Trophoblast cell (in vitro differentiated cells and primary cell): ENCODE measurements around the gene CDH26.

Experiments
- DNase-seq, 2 donors: peaks; one replicate each; pipeline ENCODE4 v3.0.0-alpha.2; 2016
- H2AFZ ChIP-seq: 2 replicates; pipeline ENCODE4 v1.6.1; 2013; ENCODE audit warnings: low read length, moderate library complexity, mild to moderate bottlenecking; ENCODE audit not compliant: insufficient read depth, poor library complexity
- H2AK5ac ChIP-seq: 2 replicates; pipeline ENCODE4 v1.6.1; 2013; ENCODE audit warnings: mild to moderate bottlenecking, low read length
- H2BK120ac ChIP-seq: 2 replicates; pipeline ENCODE4 v1.6.1; 2013; ENCODE audit warnings: low read length, mild to moderate bottlenecking, moderate library complexity; ENCODE audit not compliant: insufficient read depth, poor library complexity
- H2BK12ac ChIP-seq: 2 replicates; pipeline ENCODE4 v1.6.1; 2013; ENCODE audit warnings: mild to moderate bottlenecking, low read length, moderate library complexity
- H2BK5ac ChIP-seq: 2 replicates; pipeline ENCODE4 v1.6.1; 2013; ENCODE audit warnings: low read length, low read depth, moderate library complexity, mild to moderate bottlenecking; ENCODE audit not compliant: poor library complexity
- H3K14ac ChIP-seq: 2 replicates; pipeline ENCODE4 v1.6.1; 2013; ENCODE audit warnings: mild to moderate bottlenecking, low read length
- H3K18ac ChIP-seq: 2 replicates; pipeline ENCODE4 v1.6.1; 2013; ENCODE audit warnings: mild to moderate bottlenecking, low read length
- H3K23ac ChIP-seq: 2 replicates; pipeline ENCODE4 v1.6.1; 2013; ENCODE audit warnings: low read length
- H3K27ac ChIP-seq: 2 replicates; pipeline ENCODE4 v1.5.1; 2013; ENCODE audit warnings: low read depth, mild to moderate bottlenecking, inconsistent platforms, low read length, moderate library complexity
- H3K27me3 ChIP-seq: 2 replicates; pipeline ENCODE4 v1.6.1; 2013; ENCODE audit warnings: inconsistent platforms, mild to moderate bottlenecking, low read length, moderate library complexity; ENCODE audit not compliant: insufficient read depth
- H3K36me3 ChIP-seq, 2 experiments: 1 replicate in 1 of 2; 2 replicates in 1 of 2; pipeline ENCODE4 v1.6.1; 2013; ENCODE audit warnings: low read length in 2 of 2, mild to moderate bottlenecking in 2 of 2, moderate library complexity in 1 of 2; ENCODE audit not compliant: insufficient read depth in 2 of 2, control insufficient read depth in 1 of 2
- H3K4ac ChIP-seq: 2 replicates; pipeline ENCODE4 v1.6.1; 2013; ENCODE audit warnings: low read depth, mild to moderate bottlenecking, low read length, moderate library complexity
- H3K4me1 ChIP-seq, 2 experiments: 1 replicate in 1 of 2; 2 replicates in 1 of 2; pipeline ENCODE4 v1.6.1; 2013; ENCODE audit warnings: low read length in 2 of 2, mild to moderate bottlenecking in 2 of 2, moderate library complexity in 1 of 2; ENCODE audit not compliant: insufficient read depth in 2 of 2, control insufficient read depth in 1 of 2
- H3K4me2 ChIP-seq: 2 replicates; pipeline ENCODE4 v1.6.1; 2013; ENCODE audit warnings: inconsistent platforms, mild to moderate bottlenecking, low read length, moderate library complexity
- H3K4me3 ChIP-seq: 2 replicates; pipeline ENCODE4 v1.5.1; 2013; ENCODE audit warnings: mild to moderate bottlenecking, low read depth, low read length, inconsistent platforms
- H3K79me1 ChIP-seq: one replicate; pipeline ENCODE4 v1.6.1; 2013; ENCODE audit warnings: low read length
- H3K79me2 ChIP-seq: 2 replicates; pipeline ENCODE4 v1.6.1; 2013; ENCODE audit warnings: low read length, mild to moderate bottlenecking; ENCODE audit not compliant: control insufficient read depth, insufficient read depth, poor library complexity
- H3K9ac ChIP-seq: 2 replicates; pipeline ENCODE4 v1.6.1; 2013; ENCODE audit warnings: mild to moderate bottlenecking, low read length
- H3K9me3 ChIP-seq: 2 replicates; pipeline ENCODE4 v1.6.1; 2013; ENCODE audit warnings: low read depth, mild to moderate bottlenecking, control low read depth, inconsistent platforms, low read length; ENCODE audit not compliant: insufficient read depth
- H4K12ac ChIP-seq: 2 replicates; pipeline ENCODE4 v1.6.1; 2013; ENCODE audit warnings: low read depth, mild to moderate bottlenecking, low read length, moderate library complexity
- H4K8ac ChIP-seq: 2 replicates; pipeline ENCODE4 v1.6.1; 2013; ENCODE audit warnings: low read depth, mild to moderate bottlenecking, low read length, moderate library complexity
- H4K91ac ChIP-seq: one replicate; pipeline ENCODE4 v1.6.1; 2013; ENCODE audit warnings: low read depth, mild to moderate bottlenecking, low read length, moderate library complexity
- WGBS: extraction: QIAGEN DNeasy Blood & Tissue Kit; methylation state at CpG from one replicate; pipeline ENCODE4 v1.1.7; 2013; ENCODE audit warnings: missing lambda C conversion rate; ENCODE audit not compliant: insufficient read length, insufficient coverage; ENCODE audit errors: extremely low coverage; 5-methylcytosine and 5-hydroxymethylcytosine counted together

The CDH26 gene

DNA sequence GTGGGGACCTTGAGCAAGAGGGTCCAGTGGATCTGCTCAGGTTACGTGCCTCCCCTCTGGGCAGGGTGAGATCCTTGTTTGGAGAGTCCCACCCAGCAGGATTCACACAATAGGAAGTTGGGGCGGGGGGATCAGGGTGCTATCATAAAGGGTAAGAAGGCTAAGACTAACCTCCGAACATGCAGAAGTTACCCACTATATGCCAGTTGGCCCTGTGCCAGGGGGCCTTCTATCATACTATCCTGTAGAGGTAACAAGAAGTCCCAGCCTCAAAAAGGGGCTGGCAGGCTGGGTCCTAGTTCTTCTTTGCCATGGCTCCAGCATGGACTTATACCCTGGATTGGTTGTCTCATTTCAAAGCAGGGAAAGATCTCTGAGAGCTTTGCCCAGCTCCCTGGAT, 94.1 kb downstream of the CDH26 start:
- Histone ChIP-seq H3K36me3 (no peaks in the 10 kb centered on the region), H2BK120ac (no peak overlapping the region), H3K79me1 (no peaks in the 10 kb centered on the region), H4K91ac (no peak overlapping the region), H3K4me1 (no peaks in the 10 kb centered on the region), H3K27me3 (no peaks in the 10 kb centered on the region), H2BK12ac (no peak overlapping the region), H3K9me3 (no peaks in the 10 kb centered on the region), H3K27ac (no peak overlapping the region), H2AK5ac (no peak overlapping the region), H4K8ac (no peak overlapping the region), H3K18ac (no peak overlapping the region), H3K9ac (no peak overlapping the region), H3K23ac (no peak overlapping the region), H3K4ac (no peak overlapping the region), H4K12ac (no peak overlapping the region), H2BK5ac (no peak overlapping the region), H3K79me2 (no peaks in the 10 kb centered on the region), H3K4me3 (no peak overlapping the region), H2AFZ (no peak overlapping the region), H3K14ac (no peak overlapping the region), H3K4me2 (no peak overlapping the region)
- WGBS: no CpG with 5 or more reads among the region's 3 CpGs
- DNase-seq: no peak

DNA sequence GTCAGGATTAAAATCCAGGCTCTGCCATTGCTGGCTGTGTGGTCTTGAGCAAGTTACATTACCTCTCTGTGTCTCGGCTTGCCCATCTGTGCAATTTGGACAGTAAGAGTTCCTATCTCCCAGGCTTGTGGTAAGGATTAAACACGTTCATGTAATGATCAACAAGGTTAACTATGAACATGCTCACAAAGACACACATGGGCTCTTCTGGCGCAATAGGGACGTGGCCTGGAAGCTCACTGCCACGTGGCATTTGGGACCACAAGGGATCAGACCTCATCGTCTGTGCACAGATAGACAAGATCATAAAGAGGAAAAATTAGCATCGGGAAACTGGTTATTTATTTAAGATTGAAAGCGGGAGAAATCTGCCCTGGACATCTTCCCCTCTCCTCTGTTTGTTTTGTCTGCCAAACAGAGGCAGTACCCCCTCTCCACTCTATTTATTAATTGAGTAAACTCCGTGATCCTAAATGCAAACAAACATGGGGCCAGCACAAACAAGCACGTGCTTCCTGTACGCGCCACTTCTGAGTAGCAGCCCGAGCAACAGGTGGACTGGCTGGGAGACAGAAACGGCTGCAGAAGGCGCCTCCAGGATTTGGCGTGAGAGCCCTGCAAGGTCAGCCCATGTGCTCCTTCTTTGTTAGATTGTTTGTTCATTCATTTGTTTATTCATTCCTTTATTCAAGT, 95.0 kb downstream of the CDH26 start:
- Histone ChIP-seq H3K14ac (no peak overlapping the region), H2AFZ (no peak overlapping the region), H2BK12ac (no peak overlapping the region), H3K36me3 (no peaks in the 10 kb centered on the region), H3K23ac (no peak overlapping the region), H3K4me1 (no peaks in the 10 kb centered on the region), H2AK5ac (no peak overlapping the region), H3K4me2 (no peak overlapping the region), H2BK5ac (no peak overlapping the region), H4K91ac (no peak overlapping the region), H4K8ac (no peak overlapping the region), H3K79me1 (no peaks in the 10 kb centered on the region), H4K12ac (no peak overlapping the region), H3K79me2 (no peaks in the 10 kb centered on the region), H3K4me3 (no peak overlapping the region), H3K27me3 (no peaks in the 10 kb centered on the region), H3K9me3 (no peaks in the 10 kb centered on the region), H2BK120ac (no peak overlapping the region), H3K9ac (no peak overlapping the region), H3K18ac (no peak overlapping the region), H3K27ac (no peak overlapping the region), H3K4ac (no peak overlapping the region)
- no CpG with 5 or more reads among the region's 16 CpGs for WGBS
- no peak for DNase-seq

DNA sequence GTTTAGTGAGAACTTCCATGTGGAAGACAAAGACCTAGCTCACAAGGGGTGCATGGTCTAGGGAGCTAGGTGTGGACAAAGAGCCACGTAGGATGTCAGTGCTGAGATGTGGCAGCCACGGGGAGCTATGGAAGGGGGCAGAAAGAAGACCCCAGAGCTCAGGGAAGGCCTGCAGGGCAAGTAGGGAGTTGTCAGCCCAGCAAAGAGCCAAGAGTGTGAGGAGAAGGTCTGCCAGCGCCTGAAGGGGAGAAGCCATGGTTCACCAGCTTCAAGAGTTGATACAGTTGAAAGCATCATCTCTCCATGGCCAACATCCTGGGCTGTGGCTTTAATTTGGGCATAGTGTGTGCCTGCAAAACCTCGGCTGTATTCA, 95.6 kb downstream of the CDH26 start:
- Histone ChIP-seq H3K27me3 (no peaks in the 10 kb centered on the region), H3K14ac (no peak overlapping the region), H3K79me2 (no peaks in the 10 kb centered on the region), H2BK120ac (no peak overlapping the region), H3K4me1 (no peaks in the 10 kb centered on the region), H2BK12ac (no peak overlapping the region), H4K12ac (no peak overlapping the region), H4K8ac (no peak overlapping the region), H2AK5ac (no peak overlapping the region), H3K4me3 (no peak overlapping the region), H3K36me3 (no peaks in the 10 kb centered on the region), H2AFZ (no peak overlapping the region), H3K4ac (no peak overlapping the region), H2BK5ac (no peak overlapping the region), H3K27ac (no peak overlapping the region), H3K4me2 (no peak overlapping the region), H3K79me1 (no peaks in the 10 kb centered on the region), H4K91ac (no peak overlapping the region), H3K18ac (no peak overlapping the region), H3K23ac (no peak overlapping the region), H3K9me3 (no peaks in the 10 kb centered on the region), H3K9ac (no peak overlapping the region)
- no CpG with 5 or more reads among the region's 4 CpGs for WGBS
- DNase-seq: no peak

DNA sequence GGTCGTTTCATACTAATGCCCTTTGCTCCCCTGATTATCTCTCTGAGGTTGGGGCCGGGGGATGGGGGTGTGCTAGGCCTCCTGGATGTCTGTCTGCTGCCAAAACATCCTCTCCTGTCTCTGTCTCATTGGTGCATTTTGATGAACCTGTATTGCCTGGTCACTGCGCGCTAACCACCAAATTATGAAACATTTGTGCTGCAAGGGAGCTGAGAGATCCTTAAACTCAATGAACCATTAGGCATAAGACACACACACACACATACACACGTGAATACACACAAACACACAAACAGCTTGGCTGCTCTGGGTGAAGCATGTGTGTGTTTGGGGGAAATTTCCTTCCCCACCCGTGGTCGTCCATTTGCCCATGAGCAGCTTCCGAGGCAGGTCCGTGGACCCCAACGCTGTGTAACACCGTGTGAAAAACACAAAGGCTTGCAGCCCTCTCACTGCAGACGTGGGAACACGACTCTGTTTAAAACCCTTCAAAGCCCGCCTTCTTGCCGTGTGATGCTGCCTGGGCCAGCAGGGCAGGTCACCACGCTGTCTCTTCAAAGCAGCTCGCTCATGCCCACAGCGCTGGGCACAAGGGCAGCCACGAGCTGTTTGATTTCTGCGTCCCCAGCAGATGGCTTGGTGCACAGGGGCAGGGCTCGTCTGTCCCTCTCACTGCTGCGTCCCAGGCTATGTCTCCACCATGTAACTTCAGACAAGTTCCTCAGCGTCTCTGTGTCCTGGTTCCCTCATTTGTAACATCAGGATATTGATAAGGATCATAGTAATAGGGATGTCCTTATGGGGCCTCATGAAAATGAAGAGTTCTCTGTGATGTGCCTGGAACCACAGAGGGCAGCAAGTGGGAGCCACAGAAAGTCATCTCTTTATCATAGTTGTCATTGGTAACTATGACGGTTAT, 96.8 kb downstream of the CDH26 start:
- no peak overlapping the region for H3K4me3 ChIP-seq
- H4K8ac ChIP-seq: no peak overlapping the region
- no peak overlapping the region for H4K12ac ChIP-seq
- H3K27ac ChIP-seq: no peak overlapping the region
- no peak overlapping the region for H2AK5ac ChIP-seq
- no peaks in the 10 kb centered on the region for H3K9me3 ChIP-seq
- no CpG with 5 or more reads among the region's 24 CpGs for WGBS
- no peak overlapping the region for H2BK12ac ChIP-seq
- no peak overlapping the region for H4K91ac ChIP-seq
- no peak overlapping the region for H3K9ac ChIP-seq
- no peak overlapping the region for H3K4me2 ChIP-seq
- H3K4me1 ChIP-seq: no peaks in the 10 kb centered on the region
- no peak overlapping the region for H2BK5ac ChIP-seq
- no peak overlapping the region for H3K23ac ChIP-seq
- H3K4ac ChIP-seq: no peak overlapping the region
- no peaks in the 10 kb centered on the region for H3K79me1 ChIP-seq
- no peaks in the 10 kb centered on the region for H3K79me2 ChIP-seq
- H2AFZ ChIP-seq: no peak overlapping the region
- no peaks in the 10 kb centered on the region for H3K36me3 ChIP-seq
- H3K27me3 ChIP-seq: no peaks in the 10 kb centered on the region
- H3K18ac ChIP-seq: no peak overlapping the region
- no peak for DNase-seq
- H3K14ac ChIP-seq: no peak overlapping the region
- no peak overlapping the region for H2BK120ac ChIP-seq
